NCI-H345 treated with DMSO at 0.1 percent for 48 hours (cell line): ENCODE results near the gene FAM185A.
"Not testable (repeated sequence)": the region's sequence is repeated elsewhere in the genome, so short reads cannot be mapped to it uniquely, and the experiment has no call there.

Source experiments
- DNase-seq: peaks from one replicate; lab custom pipeline; 2025; ENCODE audit not compliant: unreplicated experiment; lab: John Stamatoyannopoulos, UW

FAM185A gene

GRCh38 chr7:102748605-102749444 is at the start of gene FAM185A:
Gene FAM185A, plus strand, starts transcription at chr7:102748999. Its CDS starts 209 bp downstream, at chr7:102749208.
- peak; percentile 97 for DNase-seq

- DNase-seq = not testable (repeated sequence)
Measured at GRCh38 chr7:102713011-102713690, 35.6 kb upstream of the FAM185A start.

DNA sequence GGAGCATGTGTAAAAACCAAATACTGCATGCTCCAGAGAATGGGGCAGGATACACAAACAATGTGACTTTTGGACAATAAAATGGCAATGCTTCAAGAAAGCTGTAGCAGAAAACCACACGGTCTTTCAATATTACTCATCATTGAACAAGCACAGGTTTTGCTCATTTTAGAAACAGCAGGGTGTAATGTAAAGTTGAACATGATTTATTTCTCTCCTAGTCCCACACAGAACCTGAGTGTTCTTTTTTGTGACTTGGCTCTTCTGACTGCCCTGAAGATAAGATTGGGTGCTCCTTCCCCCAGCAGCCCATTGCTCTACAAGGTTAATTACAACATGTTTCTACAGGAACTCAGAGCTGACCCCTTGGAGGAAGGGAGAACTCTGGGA is 35.1 kb upstream of the FAM185A start:
- not testable (repeated sequence) for DNase-seq

DNA sequence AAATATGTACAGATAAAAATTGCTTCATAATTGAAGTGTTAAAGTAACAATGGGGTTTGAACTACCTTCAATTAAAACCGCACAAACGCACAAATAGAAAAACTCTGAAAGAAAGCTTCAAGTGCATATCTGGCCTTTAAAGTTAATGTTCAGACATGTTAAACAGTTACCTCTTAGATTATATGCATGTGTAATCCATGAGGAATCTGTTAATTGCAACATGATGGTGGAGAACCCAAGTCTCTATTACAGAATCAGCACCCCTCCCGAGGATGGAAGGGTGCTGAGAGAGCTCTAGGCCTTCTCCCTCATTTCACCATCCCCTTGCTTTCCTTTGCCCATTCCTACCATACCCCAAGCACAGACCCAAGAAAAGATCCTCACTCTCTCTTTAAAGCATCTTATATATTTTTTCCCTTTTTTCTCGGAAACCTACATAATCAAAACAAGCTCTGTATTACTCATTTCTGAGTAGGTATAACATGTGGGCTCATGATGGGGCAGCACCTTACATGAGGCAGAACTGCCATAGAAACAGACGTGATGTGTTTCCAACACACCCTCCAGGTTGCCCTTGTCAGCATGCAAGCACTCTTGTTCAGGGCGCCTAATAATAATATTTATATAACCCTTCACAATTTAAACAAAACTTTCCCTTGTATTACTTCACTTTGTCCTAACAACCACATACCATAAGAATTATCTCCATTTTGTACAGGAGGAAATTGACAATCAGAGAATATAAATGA is 33.9 kb upstream of the FAM185A start:
- not testable (repeated sequence) for DNase-seq

DNA sequence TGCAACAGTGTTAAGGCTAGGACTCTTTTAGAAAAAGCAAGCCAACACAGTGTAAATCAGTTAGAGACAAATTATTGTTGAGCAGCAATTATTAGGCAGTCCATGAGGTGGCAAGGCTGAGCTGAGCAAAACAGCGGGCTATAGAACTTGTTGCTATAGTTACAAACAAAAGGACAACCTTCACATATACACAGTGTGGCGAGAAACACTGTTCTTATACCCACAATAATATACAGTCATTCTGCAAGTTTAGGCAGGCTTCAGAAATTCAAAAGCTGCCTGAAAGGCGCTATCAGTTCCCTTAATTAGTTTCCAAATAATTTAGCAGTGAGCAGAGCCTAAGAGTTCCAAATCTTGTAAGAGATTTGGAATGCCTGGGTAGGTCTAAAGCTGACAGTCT is 33.1 kb upstream of the FAM185A start:
- DNase-seq = not testable (repeated sequence)

GRCh38 chr7:102718491-102718890 is 30.3 kb upstream of the FAM185A start:
- not testable (repeated sequence) for DNase-seq

DNA sequence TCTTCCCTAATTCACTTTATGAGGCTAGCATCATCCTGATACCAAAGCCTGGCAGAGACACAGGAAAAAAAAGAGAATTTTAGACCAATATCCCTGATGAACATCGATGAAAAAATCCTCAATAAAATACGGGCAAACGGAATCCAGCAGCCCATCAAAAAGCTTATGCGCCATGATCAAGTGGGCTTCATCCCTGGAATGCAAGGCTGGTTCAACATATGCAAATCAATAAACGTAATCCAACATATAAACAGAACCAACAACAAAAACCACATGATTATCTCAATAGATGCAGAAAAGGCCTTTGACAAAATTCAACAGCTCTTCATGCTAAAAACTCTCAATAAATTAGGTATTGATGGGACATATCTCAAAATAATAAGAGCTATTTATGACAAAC is 22.6 kb upstream of the FAM185A start:
- DNase-seq = not testable (repeated sequence)

DNA sequence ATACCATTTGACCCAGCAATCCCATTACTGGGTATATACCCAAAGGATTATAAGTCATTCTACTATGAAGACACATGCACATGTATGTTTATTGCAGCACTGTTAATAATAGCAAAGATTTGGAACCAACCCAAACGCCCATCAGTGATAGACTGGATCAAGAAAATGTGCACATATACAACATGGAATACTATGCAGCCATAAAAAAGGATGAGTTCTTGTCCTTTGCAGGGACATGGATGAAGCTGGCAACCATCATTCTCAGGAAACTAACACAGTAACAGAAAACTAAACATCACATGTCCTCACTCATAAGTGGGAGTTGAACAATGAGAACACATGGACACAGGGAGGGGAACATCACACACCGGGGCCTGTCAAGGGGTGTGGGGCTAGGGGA is 19.1 kb upstream of the FAM185A start:
- DNase-seq = not testable (repeated sequence)

DNA sequence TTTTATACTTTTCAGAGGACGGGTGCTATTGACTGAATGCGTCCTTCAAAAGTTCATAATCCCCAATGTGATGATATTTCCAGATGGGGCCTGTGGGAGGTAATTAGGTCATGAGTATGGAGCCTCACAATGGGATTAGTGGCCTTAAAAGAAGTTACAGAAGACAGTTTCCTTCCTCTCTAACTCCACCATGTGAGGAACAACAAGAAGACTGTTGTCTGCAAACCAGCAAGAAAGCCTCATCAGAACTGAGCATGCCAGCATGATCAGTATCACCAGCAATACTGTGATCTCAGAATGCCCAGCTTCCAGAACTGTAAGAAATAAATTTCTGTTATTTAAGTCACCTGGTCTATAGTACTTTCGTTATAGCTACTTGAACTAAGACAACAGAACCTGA is 18.4 kb upstream of the FAM185A start:
- DNase-seq = not testable (repeated sequence)

DNA sequence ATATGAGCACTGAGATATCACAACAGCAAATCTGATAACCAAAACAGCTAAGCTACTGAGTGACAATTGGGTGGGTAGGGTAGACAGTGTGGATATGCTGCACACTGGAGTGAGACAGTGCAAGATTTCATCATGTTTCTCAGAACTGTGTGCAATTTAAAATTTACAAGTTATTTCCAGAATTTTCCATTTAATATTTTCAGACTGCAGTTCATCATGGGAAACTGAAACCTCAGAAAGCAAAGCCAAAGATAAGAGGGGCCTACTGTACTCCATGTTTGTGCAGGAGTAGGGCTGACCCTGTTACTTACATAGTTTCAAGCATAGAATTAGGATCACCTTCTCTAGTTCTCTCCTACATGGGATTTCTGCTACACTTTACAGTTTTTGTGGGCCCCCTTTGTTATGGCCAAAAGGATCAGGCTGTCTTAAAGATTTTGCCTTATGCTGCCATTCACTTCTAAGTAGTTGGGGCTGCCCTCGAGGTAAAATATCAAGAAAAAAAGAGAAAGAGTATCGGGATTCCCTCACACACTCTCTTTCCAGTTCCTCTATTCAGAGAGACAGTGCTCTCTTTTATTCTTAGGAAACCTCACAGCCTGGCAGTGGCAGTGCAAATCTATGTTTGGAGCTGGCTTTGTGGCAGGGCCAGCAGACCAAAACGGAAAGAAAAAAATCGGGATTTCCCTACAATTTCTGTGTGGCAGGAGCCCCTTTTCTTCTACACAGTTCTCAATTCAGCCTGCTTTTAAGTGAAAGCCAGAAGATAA is 6.6 kb upstream of the FAM185A start:
- DNase-seq = not testable (repeated sequence)

DNA sequence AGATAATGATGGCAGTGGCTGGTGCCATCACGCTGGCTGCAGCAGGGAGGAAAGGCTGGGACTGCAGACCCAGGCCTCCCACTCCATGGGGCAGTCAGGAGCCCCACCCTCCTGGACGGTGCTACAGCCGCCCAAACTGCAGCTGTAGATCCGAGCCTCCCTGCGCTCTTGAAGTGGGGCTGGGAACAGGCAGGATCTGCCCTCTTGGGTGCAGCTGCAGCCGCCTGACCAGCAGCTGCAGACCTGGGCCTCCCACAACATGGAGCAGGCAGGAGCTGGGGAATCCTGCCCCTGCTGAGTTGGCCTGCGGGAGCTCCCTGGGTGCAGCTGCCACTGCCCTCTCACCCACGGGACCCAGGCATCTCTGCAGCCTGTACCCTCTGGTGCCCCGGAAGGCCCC is 4.9 kb upstream of the FAM185A start:
- DNase-seq = not testable (repeated sequence)

- not testable (repeated sequence) for DNase-seq
Measured at GRCh38 chr7:102745494-102746288, 3.1 kb upstream of the FAM185A start.

- not testable (repeated sequence) for DNase-seq
Measured at GRCh38 chr7:102749445-102749786, 617 bp downstream of the FAM185A start.

DNA sequence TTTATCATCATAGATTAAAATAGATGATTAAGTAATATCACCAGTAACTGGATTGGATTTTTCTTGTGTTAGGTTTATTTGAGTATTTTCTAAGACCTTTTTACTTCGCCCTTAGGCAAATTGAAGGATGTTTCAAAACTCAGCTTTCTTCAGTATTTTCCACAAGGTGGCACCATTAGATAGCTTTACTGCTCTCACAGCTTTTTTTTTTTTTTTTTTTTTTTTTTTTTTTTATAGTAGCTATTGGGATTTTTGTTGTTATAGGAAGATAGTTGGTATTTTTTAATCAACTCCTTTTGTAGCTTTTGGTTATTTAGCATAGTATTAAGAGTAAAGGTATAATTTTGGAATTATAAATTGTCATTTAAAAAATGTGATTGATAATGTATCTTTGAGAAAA is 9.4 kb downstream of the FAM185A start:
- not testable (repeated sequence) for DNase-seq

DNA sequence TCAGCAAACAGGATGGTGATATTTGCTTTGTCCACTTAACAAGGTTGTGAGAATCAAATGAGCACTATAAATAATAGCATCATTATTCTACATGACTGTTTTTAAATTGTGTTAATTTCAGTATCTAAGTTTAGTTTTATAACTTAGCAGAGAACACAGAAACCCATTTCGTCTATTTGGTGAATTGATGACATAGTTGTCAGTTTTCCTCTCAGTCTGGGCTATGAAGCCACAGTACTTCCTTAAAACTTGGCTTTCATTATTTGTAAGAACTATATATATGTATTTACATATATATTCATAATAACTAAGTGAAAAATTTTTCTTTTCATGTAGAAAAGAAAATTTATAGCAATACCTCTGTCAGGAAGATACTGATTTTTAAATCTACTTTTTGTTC is 11.1 kb downstream of the FAM185A start:
- not testable (repeated sequence) for DNase-seq

DNA sequence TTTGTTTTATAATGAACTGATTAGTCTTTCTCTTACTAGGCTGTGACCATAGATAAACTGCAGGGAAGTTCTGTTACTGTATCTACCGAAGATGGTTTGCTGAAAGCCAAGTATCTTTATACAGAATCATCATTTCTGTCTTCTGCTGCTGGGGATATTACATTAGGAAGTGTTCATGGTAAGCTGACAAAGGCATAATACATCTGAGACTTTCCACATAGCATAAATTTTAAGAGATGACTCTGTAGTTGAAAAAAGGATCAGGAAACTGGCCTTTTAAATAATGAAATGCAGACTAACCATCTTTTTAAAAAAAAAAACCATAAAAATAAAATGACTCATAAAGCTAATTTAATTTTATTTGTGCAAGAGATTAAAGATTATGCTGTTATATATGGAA is 12.4 kb downstream of the FAM185A start:
- not testable (repeated sequence) for DNase-seq

DNA sequence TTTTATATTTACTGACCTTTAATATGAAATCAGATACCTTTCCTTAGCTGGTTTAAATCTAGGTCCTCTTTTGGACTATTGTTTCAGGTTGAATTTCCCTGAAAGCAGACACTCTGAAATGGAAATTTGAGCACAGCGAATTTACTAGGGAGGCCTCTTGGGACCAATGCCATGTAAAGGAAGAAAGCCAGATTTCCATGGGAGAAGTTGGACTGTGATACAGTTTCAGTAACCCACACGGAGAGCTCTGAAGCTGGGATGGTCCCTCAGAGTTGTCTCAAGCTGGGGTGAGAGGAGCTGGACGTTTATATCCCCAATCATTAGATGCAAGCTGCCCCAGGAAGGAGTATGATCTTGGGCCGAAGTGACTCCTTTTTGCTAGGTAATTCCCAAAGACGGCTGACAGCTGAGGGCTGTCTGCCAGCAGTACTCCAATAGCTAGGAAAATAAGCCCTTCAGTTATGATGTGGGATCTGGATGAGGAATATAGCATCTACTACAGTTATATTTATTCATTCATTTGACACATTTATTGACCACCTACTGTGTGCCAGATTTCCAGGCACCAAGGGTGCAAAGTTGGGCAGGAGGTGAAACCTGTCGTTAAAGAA is 14.6 kb downstream of the FAM185A start:
- DNase-seq = not testable (repeated sequence)

- not testable (repeated sequence) for DNase-seq
Measured at GRCh38 chr7:102769657-102770192, 20.9 kb downstream of the FAM185A start.

- not testable (repeated sequence) for DNase-seq
Measured at GRCh38 chr7:102770467-102770866, 21.7 kb downstream of the FAM185A start.
